Stimulated activated CD4-positive, alpha-beta T cell treated with anti-CD3 and anti-CD28 coated beads, Interleukin-4, amount 100 ng/mL, for 1 hour (primary cell): Measurements from ENCODE around the gene PLXNB2.

Experiments
- DNase-seq: peaks from one replicate; pipeline ENCODE4 v3.0.0-alpha.2; 2020

PLXNB2 gene

GRCh38 chr22:50225200-50225969, 82.1 kb downstream of the PLXNB2 start:
- no peak for DNase-seq
